H9 (cell line): ENCODE results near the gene MSMP. TPM values are rescaled to one million over a fixed set of nuclear protein-coding genes. Genes with fewer than 3 reads are reported as not detected.

Experiments used
- DNase-seq: peaks from one replicate; pipeline ENCODE4 v3.0.0-alpha.2; 2017
- H2AFZ ChIP-seq: one replicate; pipeline ENCODE4 v1.6.1; 2013; ENCODE audit warnings: mild to moderate bottlenecking, low read length, control low read depth, moderate library complexity
- H2AK5ac ChIP-seq: 2 replicates; pipeline ENCODE4 v1.6.1; 2013; ENCODE audit warnings: low read length, control low read depth, mixed read lengths; ENCODE audit not compliant: insufficient read length
- H2BK120ac ChIP-seq: one replicate; pipeline ENCODE4 v1.6.1; 2013; ENCODE audit warnings: low read depth, mild to moderate bottlenecking, low read length, control low read depth, inconsistent platforms; ENCODE audit not compliant: poor library complexity, severe bottlenecking
- H2BK12ac ChIP-seq: 2 replicates; pipeline ENCODE4 v1.6.1; 2013; ENCODE audit warnings: low read length, control low read depth, mixed read lengths, low read depth; ENCODE audit not compliant: insufficient read length
- H2BK15ac ChIP-seq: 2 replicates; pipeline ENCODE4 v1.6.1; 2013; ENCODE audit warnings: low read depth, low read length, control low read depth
- H2BK20ac ChIP-seq: one replicate; pipeline ENCODE4 v1.6.1; 2013; ENCODE audit warnings: low read depth, mild to moderate bottlenecking, low read length, control low read depth, inconsistent platforms; ENCODE audit not compliant: poor library complexity, severe bottlenecking
- H2BK5ac ChIP-seq: 2 replicates; pipeline ENCODE4 v1.6.1; 2013; ENCODE audit warnings: low read length, control low read depth, mixed read lengths; ENCODE audit not compliant: insufficient read length
- H3K14ac ChIP-seq: 2 replicates; pipeline ENCODE4 v1.6.1; 2013; ENCODE audit warnings: low read length, control low read depth; ENCODE audit not compliant: insufficient read depth
- H3K18ac ChIP-seq: 2 replicates; pipeline ENCODE4 v1.6.1; 2013; ENCODE audit warnings: low read depth, mild to moderate bottlenecking, mixed read lengths, low read length, control low read depth; ENCODE audit not compliant: insufficient read length
- H3K23ac ChIP-seq: 2 replicates; pipeline ENCODE4 v1.6.1; 2013; ENCODE audit warnings: low read length, control low read depth, mixed read lengths, low read depth; ENCODE audit not compliant: insufficient read length
- H3K23me2 ChIP-seq: 2 replicates; pipeline ENCODE4 v1.6.1; 2013; ENCODE audit warnings: low read depth, mild to moderate bottlenecking, mixed read lengths, low read length, control low read depth; ENCODE audit not compliant: insufficient read length, poor library complexity, severe bottlenecking
- H3K27ac ChIP-seq: 2 replicates; pipeline ENCODE4 v1.5.1; 2013; ENCODE audit warnings: low read length, control low read depth, mixed read lengths, low read depth; ENCODE audit not compliant: insufficient read length
- H3K27me3 ChIP-seq: 2 replicates; pipeline ENCODE4 v1.6.1; 2013; ENCODE audit warnings: low read length, control low read depth, inconsistent platforms; ENCODE audit not compliant: insufficient read depth
- H3K4ac ChIP-seq: 2 replicates; pipeline ENCODE4 v1.6.1; 2013; ENCODE audit warnings: low read depth, mild to moderate bottlenecking, control low read depth, inconsistent platforms, low read length, moderate library complexity
- H3K4me1 ChIP-seq: 2 replicates; pipeline ENCODE4 v1.6.1; 2013; ENCODE audit warnings: low read length, control low read depth, inconsistent platforms; ENCODE audit not compliant: insufficient read depth
- H3K4me2 ChIP-seq: 2 replicates; pipeline ENCODE4 v1.6.1; 2013; ENCODE audit warnings: low read length, control low read depth, mixed read lengths; ENCODE audit not compliant: insufficient read length, insufficient read depth
- H3K56ac ChIP-seq: 2 replicates; pipeline ENCODE4 v1.6.1; 2013; ENCODE audit warnings: low read depth, mild to moderate bottlenecking, mixed read lengths, low read length, control low read depth; ENCODE audit not compliant: insufficient read length
- H3K79me1 ChIP-seq: 2 replicates; pipeline ENCODE4 v1.6.1; 2013; ENCODE audit warnings: low read depth, mild to moderate bottlenecking, moderate library complexity, low read length, control low read depth, inconsistent platforms; ENCODE audit not compliant: insufficient read depth, poor library complexity, severe bottlenecking
- H3K79me2 ChIP-seq: 2 replicates; pipeline ENCODE4 v1.6.1; 2013; ENCODE audit warnings: low read length, control low read depth, inconsistent platforms; ENCODE audit not compliant: insufficient read depth
- H3K9ac ChIP-seq: 2 replicates; pipeline ENCODE4 v1.6.1; 2013; ENCODE audit warnings: low read length, control low read depth, mixed read lengths; ENCODE audit not compliant: insufficient read length; ENCODE audit errors: extremely low read depth
- H3K9me3 ChIP-seq: one replicate; pipeline ENCODE4 v1.6.1; 2013; ENCODE audit warnings: low read depth, low read length, inconsistent platforms; ENCODE audit not compliant: control insufficient read depth
- H3T11ph ChIP-seq: one replicate; pipeline ENCODE4 v1.6.1; 2013; ENCODE audit warnings: mild to moderate bottlenecking, low read length, control low read depth, inconsistent platforms
- H4K20me1 ChIP-seq: one replicate; pipeline ENCODE4 v1.6.1; 2013; ENCODE audit not compliant: control insufficient read depth, insufficient read length, insufficient read depth
- H4K5ac ChIP-seq: 2 replicates; pipeline ENCODE4 v1.6.1; 2013; ENCODE audit warnings: low read depth, mild to moderate bottlenecking, mixed read lengths, low read length, control low read depth; ENCODE audit not compliant: insufficient read length
- H4K8ac ChIP-seq: replicated peaks from 2 replicates; pipeline ENCODE4 v1.6.1; 2013; ENCODE audit warnings: low read length, control low read depth, mixed read lengths, low read depth; ENCODE audit not compliant: insufficient read length
- H4K91ac ChIP-seq: 2 replicates; pipeline ENCODE4 v1.6.1; 2013; ENCODE audit warnings: low read depth, mild to moderate bottlenecking, moderate library complexity, mixed read lengths, low read length, control low read depth; ENCODE audit not compliant: insufficient read length
- H3K27ac Mint-ChIP-seq, 3 experiments: 2 replicates in 2 of 3; 3 replicates in 1 of 3; pipeline ENCODE4 v1.8.0; 2020 to 2021; ENCODE audit warnings: mixed read lengths in 3 of 3, mild to moderate bottlenecking in 1 of 3, moderate library complexity in 1 of 3
- H3K27me3 Mint-ChIP-seq: 2 replicates; pipeline ENCODE4 v1.8.0; 2021; ENCODE audit warnings: low read depth, mild to moderate bottlenecking, moderate library complexity, mixed read lengths
- H3K36me3 Mint-ChIP-seq, 3 experiments: 2 replicates in 2 of 3; 3 replicates in 1 of 3; pipeline ENCODE4 v1.8.0; 2020 to 2021; ENCODE audit warnings: low read depth in 3 of 3, mixed read lengths in 3 of 3; ENCODE audit not compliant: insufficient read depth in 1 of 3
- H3K4me1 Mint-ChIP-seq, 2 experiments: 2 replicates each; pipeline ENCODE4 v1.8.0; 2020; ENCODE audit warnings: mixed read lengths in 2 of 2
- H3K4me3 Mint-ChIP-seq, 2 experiments: 2 replicates in 1 of 2; 3 replicates in 1 of 2; pipeline ENCODE4 v1.8.0; 2020 to 2021; ENCODE audit warnings: mild to moderate bottlenecking in 2 of 2, mixed read lengths in 2 of 2, moderate library complexity in 1 of 2
- H3K9me3 Mint-ChIP-seq, 2 experiments: 2 replicates in 1 of 2; 3 replicates in 1 of 2; pipeline ENCODE4 v1.8.0; 2020; ENCODE audit warnings: mild to moderate bottlenecking in 2 of 2, mixed read lengths in 2 of 2, moderate library complexity in 1 of 2
- CTCF ChIP-seq: fragments of 200-600 bp; sonication (generic); conservative IDR thresholded peaks from 3 replicates; pipeline ENCODE4 v1.8.0; 2021; ENCODE audit warnings: antibody characterized with exemption, mild to moderate bottlenecking
- WGBS: extraction: QIAGEN DNeasy Blood & Tissue Kit; methylation state at CpG from one replicate; pipeline ENCODE4 v1.1.7; 2013; ENCODE audit warnings: missing lambda C conversion rate, low lambda C conversion rate, mixed read lengths; ENCODE audit not compliant: insufficient read length; ENCODE audit errors: extremely low coverage; 5-methylcytosine and 5-hydroxymethylcytosine counted together
- total RNA-seq: library from RNA; stranded (reverse); gene quantifications from 2 replicates; pipeline ENCODE4 v1.2.1, GENCODE V29; 2021

The MSMP gene
- total RNA-seq, 1 experiment from 2014 or later: 0.83 TPM

DNA sequence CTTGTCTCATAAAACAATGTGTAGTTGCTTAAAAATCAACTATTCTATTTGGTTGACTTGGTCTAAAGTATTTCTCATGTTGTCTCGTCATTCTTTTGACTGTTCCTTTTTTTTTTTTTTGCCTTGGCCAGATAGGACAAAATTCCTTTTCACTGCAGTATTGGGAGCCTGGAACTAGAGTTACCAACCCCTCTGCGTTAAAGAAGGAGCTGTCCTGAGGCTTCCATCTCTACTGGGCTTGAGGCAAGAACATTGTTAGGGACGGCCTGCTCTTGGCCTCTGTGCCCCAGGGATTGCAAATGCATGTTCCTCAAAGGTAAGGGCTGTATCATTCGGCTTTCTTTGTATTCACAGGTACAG is 35.9 kb upstream of the MSMP start:
- H2BK120ac ChIP-seq: no peak overlapping the region
- no peak overlapping the region for H2BK20ac ChIP-seq
- H3K4me2 ChIP-seq: no peak overlapping the region
- no peak for DNase-seq
- no peak overlapping the region for H3K18ac ChIP-seq
- H2BK12ac ChIP-seq: no peak overlapping the region
- H2BK5ac ChIP-seq: no peak overlapping the region
- no peak overlapping the region for H4K91ac ChIP-seq
- no peak overlapping the region for H2AFZ ChIP-seq
- no peak overlapping the region for H4K8ac ChIP-seq
- Mint-ChIP-seq H3K9me3 (no peaks in the 10 kb centered on the region), H3K27ac (no peak overlapping the region), H3K27me3 (peaks cover 4% of the 10 kb centered on the region), H3K4me3 (peak overlapping the region in 1 of 2 experiments; percentile 85; a peak in 2 of 5 replicates), H3K4me1 (peaks cover 17 to 19% of the 10 kb centered on the region in 2 experiments), H3K36me3 (peaks cover 0 to 14% (median 8%) of the 10 kb centered on the region in 3 experiments; a peak in 6 of 7 replicates)
- no peak overlapping the region for H3K23ac ChIP-seq
- no peak overlapping the region for H3K27ac ChIP-seq
- no peak overlapping the region for H3K56ac ChIP-seq
- no peaks in the 10 kb centered on the region for H3K79me1 ChIP-seq
- H3K9ac ChIP-seq: no peak overlapping the region
- H3K27me3 ChIP-seq: no peaks in the 10 kb centered on the region
- no peaks in the 10 kb centered on the region for H4K20me1 ChIP-seq
- TF ChIP-seq CTCF: no peak
- no peak overlapping the region for H2AK5ac ChIP-seq
- no peak overlapping the region for H4K5ac ChIP-seq
- no CpG with 5 or more reads among the region's 4 CpGs for WGBS
- H3K4ac ChIP-seq: no peak overlapping the region
- H2BK15ac ChIP-seq: no peak overlapping the region
- peaks cover 3% of the 10 kb centered on the region for H3K23me2 ChIP-seq
- H3K14ac ChIP-seq: no peak overlapping the region
- no peak overlapping the region for H3T11ph ChIP-seq
- no peaks in the 10 kb centered on the region for H3K4me1 ChIP-seq
- no peaks in the 10 kb centered on the region for H3K9me3 ChIP-seq
- H3K79me2 ChIP-seq: no peaks in the 10 kb centered on the region
